ENCODE results near the gene SHANK3. TPM values are rescaled to one million over a fixed set of nuclear protein-coding genes. Genes with fewer than 3 reads are reported as not detected.
A peak's percentile ranks its signal among the peaks of the same experiment; 100 is the strongest.

The SHANK3 gene
- total and polyA plus RNA-seq, 2 of the 8 experiments (the other 6 are each of a cell fraction or from before 2014, with no cell fraction given), result 1.5 to 6.0 TPM

- POLR2A ChIA-PET (ENCODE audit: partially characterized antibody), result interaction anchor here (0.8 kb wide), 1 partner anchor 12 kb away, joined by 3 read pairs; no protein-coding TSS in a partner anchor
- FAIRE-seq, result no peak
- Histone ChIP-seq H3K79me1 (ENCODE audit: low read depth, low read length) (no peaks in the 10 kb centered on the region), H3K23me2 (ENCODE audit: low read depth, low read length) (peaks cover 2% of the 10 kb centered on the region; the same call in 1 of the 2 replicates), H2BK12ac (ENCODE audit: low read depth, low read length) (no peak overlapping the region), H3K56ac (replicated peaks; ENCODE audit: insufficient read length, low read depth, low read length) (no peak overlapping the region), H2BK20ac (ENCODE audit: low read length) (no peak overlapping the region), H3K4ac (replicated peaks; ENCODE audit: insufficient read length, low read depth, low read length) (no peak overlapping the region), H3K23ac (ENCODE audit: insufficient read length) (no peak overlapping the region), H2AFZ (ENCODE audit: low read length) (no peak overlapping the region), H3K14ac (ENCODE audit: insufficient read length) (no peak overlapping the region), H4K91ac (replicated peaks; ENCODE audit: insufficient read length, low read length) (peak overlapping the region; percentile 15), H4K8ac (ENCODE audit: extremely low read depth, insufficient read depth, low read length) (no peak overlapping the region), H3K4me1 (replicated peaks in 1 of 4; ENCODE audit: control insufficient read depth in 3 of 4, insufficient read depth in 4 of 4, low read length in 3 of 4) (no peaks in the 10 kb centered on the region), H3K79me2 (ENCODE audit: control insufficient read depth in 1 of 2, insufficient read depth in 2 of 2, low read length in 2 of 2) (no peaks in the 10 kb centered on the region), H3K36me3 (ENCODE audit: control insufficient read depth in 2 of 4, insufficient read depth in 4 of 4, low read length in 3 of 4) (peaks cover 0 to 3% (median 0%) of the 10 kb centered on the region in 4 experiments; a peak in 2 of 8 replicates), H2BK5ac (ENCODE audit: low read depth, low read length) (no peak overlapping the region), H3K4me2 (ENCODE audit: insufficient read depth in 1 of 2, low read depth in 2 of 2, low read length in 2 of 2) (no peak overlapping the region), H3K9ac (replicated peaks in 1 of 4; ENCODE audit: extremely low read depth in 1 of 4, low read depth in 3 of 4, low read length in 3 of 4) (no peak overlapping the region), H4K20me1 (replicated peaks in 1 of 2; ENCODE audit: control insufficient read depth in 1 of 2, insufficient read depth in 2 of 2, low read length in 2 of 2) (peaks cover 0 to 1% of the 10 kb centered on the region in 2 experiments), H3K27ac (ENCODE audit: low read depth, low read length) (no peak overlapping the region), H3K18ac (ENCODE audit: extremely low read depth, low read length) (no peak overlapping the region), H3K27me3 (replicated peaks in 1 of 4; ENCODE audit: control insufficient read depth in 3 of 4, extremely low read depth in 1 of 4, insufficient read depth in 3 of 4, low read length in 3 of 4) (no peaks in the 10 kb centered on the region; a peak in 1 of 7 replicates), H2BK120ac (replicated peaks; ENCODE audit: low read depth, low read length) (no peak overlapping the region), H3K4me3 (ENCODE audit: extremely low read depth in 1 of 4, insufficient read depth in 2 of 4, low read depth in 3 of 4, low read length in 4 of 4) (no peak overlapping the region), H3K9me3 (ENCODE audit: insufficient read depth in 2 of 2, low read depth in 1 of 2, low read length in 1 of 2) (peaks cover 0 to 6% of the 10 kb centered on the region in 2 experiments; a peak in 2 of 4 replicates), H4K5ac (ENCODE audit: insufficient read length, low read depth, low read length) (no peak overlapping the region), H2BK15ac (ENCODE audit: low read length) (no peak overlapping the region), H2AK5ac (ENCODE audit: low read depth, low read length) (no peak overlapping the region)
- no peak for TF ChIP-seq GABPA (IDR thresholded peaks at IDR 0.05; ENCODE audit: borderline replicate concordance, insufficient read depth, low read length)
- CTCF ChIA-PET (ENCODE audit: partially characterized antibody), result interaction anchor here (1.3 to 2.1 kb wide), 5 partner anchors 13 to 107 kb away, joined by 3 to 7 read pairs (median 5); no protein-coding TSS in a partner anchor
- DNase-seq (ENCODE audit: low read depth in 1 of 2, low spot score in 2 of 2), result no peak
- 88% methylated on average over 6 of the region's 6 CpGs; no CpG with 5 or more reads in 1 of the 2 experiments for WGBS, 2 experiments (ENCODE audit: extremely low coverage in 1 of 2, insufficient coverage in 1 of 2, insufficient read length in 1 of 2, insufficient replicate concordance in 2 of 2, low coverage in 1 of 2, low lambda C conversion rate in 2 of 2, missing lambda C conversion rate in 1 of 2)
These were observed 11.4 kb downstream of the SHANK3 start for GRCh38 chr22:50683994-50684371.
